Measurements from ENCODE around the gene RNU6-1. TPM values are rescaled to one million over a fixed set of nuclear protein-coding genes. Genes with fewer than 3 reads are reported as not detected.
A peak's percentile ranks its signal among the peaks of the same experiment; 100 is the strongest.

Gene RNU6-1
- total and polyA plus RNA-seq, 8 donors, result not detected

DNA sequence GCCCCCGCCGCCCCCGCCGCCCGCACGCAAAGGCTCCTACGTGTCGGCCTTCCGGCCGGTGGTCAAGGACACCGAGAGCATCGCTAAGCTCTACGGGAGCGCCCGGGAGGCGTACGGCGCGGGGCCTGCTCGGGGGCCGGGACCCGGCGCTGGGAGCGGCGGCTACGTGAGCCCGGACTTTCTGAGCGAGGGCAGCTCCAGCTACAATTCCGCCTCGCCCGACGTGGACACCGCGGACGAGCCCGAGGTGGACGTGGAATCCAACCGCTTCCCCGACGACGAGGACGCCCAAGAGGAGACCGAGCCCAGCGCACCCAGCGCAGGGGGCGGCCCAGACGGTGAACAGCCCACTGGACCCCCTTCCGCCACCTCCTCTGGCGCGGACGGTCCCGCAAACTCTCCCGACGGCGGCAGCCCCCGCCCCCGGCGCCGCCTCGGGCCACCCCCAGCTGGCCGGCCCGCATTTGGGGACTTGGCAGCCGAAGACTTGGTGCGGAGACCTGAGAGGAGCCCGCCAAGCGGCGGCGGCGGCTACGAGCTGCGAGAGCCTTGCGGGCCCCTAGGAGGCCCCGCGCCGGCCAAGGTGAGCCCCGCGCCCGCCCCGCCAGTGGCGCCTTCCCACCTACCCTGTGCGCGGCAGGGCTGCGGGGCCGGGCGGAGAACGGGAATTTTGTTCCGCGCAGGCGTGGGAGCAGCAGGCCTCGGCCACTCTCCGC, 12.1 kb downstream of the RNU6-1 start:
- DNase-seq (peak in 1 of 4 donors; percentile 73), ATAC-seq (no peak)
- Histone ChIP-seq H3K27ac (no peak overlapping the region), H3K4me3 (no peak overlapping the region), H3K4me1 (peaks cover 21 to 70% of the 10 kb centered on the region in 2 donors), H3K27me3 (peaks cover 99 to 100% of the 10 kb centered on the region in 2 donors), H3K9me3 (no peaks in the 10 kb centered on the region), H3K36me3 (no peaks in the 10 kb centered on the region)
- intact Hi-C loops (cut with DNase I), result no loop called here
- TF ChIP-seq, protein P1, sequence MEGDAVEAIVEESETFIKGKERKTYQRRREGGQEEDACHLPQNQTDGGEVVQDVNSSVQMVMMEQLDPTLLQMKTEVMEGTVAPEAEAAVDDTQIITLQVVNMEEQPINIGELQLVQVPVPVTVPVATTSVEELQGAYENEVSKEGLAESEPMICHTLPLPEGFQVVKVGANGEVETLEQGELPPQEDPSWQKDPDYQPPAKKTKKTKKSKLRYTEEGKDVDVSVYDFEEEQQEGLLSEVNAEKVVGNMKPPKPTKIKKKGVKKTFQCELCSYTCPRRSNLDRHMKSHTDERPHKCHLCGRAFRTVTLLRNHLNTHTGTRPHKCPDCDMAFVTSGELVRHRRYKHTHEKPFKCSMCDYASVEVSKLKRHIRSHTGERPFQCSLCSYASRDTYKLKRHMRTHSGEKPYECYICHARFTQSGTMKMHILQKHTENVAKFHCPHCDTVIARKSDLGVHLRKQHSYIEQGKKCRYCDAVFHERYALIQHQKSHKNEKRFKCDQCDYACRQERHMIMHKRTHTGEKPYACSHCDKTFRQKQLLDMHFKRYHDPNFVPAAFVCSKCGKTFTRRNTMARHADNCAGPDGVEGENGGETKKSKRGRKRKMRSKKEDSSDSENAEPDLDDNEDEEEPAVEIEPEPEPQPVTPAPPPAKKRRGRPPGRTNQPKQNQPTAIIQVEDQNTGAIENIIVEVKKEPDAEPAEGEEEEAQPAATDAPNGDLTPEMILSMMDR (IDR thresholded peaks at IDR 0.05), result no peak

DNA sequence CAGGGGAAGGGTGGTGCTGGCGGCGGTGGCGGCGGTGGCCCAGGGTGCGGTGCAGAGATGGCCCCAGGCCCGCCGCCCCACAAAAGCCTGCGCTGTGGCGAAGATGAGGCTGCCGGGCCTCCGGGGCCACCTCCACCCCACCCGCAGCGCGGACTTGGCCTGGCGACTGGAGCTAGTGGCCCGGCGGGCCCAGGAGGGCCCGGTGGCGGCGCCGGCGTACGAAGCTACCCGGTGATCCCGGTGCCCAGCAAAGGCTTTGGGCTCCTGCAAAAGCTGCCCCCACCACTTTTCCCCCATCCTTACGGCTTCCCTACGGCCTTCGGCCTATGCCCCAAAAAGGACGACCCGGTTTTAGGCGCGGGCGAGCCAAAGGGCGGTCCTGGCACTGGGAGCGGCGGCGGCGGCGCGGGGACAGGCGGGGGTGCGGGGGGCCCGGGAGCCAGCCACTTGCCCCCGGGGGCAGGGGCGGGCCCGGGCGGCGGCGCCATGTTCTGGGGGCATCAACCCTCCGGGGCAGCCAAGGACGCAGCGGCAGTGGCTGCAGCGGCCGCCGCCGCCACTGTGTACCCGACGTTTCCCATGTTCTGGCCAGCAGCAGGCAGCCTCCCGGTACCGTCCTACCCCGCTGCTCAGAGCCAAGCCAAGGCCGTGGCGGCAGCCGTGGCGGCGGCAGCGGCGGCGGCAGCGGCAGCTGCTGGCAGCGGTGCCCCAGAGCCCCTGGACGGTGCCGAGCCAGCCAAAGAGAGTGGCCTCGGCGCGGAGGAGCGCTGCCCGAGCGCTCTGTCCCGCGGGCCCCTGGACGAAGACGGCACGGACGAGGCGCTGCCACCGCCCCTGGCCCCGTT, 12.9 kb downstream of the RNU6-1 start:
- no peaks in the 10 kb centered on the region for H3K36me3 ChIP-seq
- H3K9me3 ChIP-seq, result no peaks in the 10 kb centered on the region
- intact Hi-C loops (cut with DNase I), result no loop called here
- TF ChIP-seq, protein P1 (IDR thresholded peaks at IDR 0.05), result no peak
- H3K4me3 ChIP-seq, result no peak overlapping the region
- H3K27me3 ChIP-seq, result peaks cover 99 to 100% of the 10 kb centered on the region in 2 donors
- H3K27ac ChIP-seq, result no peak overlapping the region
- DNase-seq (peak in 1 of 4 donors; percentile 68), ATAC-seq (no peak)
- H3K4me1 ChIP-seq, result peaks cover 21 to 68% of the 10 kb centered on the region in 2 donors

DNA sequence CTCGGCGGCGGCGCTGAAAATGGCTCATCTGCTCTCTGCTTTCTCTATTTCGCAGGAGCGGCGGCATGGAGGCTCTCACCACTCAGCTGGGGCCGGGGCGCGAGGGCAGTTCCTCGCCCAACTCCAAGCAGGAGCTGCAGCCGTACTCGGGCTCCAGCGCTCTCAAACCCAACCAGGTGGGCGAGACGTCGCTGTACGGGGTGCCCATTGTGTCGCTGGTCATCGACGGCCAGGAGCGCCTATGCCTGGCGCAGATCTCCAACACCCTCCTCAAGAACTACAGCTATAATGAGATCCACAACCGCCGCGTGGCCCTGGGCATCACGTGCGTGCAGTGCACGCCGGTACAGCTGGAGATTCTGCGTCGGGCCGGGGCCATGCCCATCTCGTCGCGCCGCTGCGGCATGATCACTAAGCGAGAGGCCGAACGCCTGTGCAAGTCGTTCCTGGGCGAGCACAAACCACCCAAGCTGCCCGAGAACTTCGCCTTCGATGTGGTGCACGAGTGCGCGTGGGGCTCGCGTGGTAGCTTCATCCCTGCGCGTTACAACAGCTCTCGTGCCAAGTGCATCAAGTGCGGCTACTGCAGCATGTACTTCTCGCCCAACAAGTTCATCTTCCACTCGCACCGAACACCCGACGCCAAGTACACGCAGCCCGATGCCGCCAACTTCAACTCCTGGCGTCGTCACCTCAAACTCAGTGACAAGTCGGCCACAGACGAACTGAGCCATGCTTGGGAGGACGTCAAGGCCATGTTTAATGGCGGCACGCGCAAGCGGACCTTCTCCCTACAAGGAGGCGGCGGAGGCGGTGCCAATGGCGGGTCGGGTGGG, 13.7 kb downstream of the RNU6-1 start:
- peaks cover 21 to 68% of the 10 kb centered on the region in 2 donors for H3K4me1 ChIP-seq
- TF ChIP-seq, protein P1 (IDR thresholded peaks at IDR 0.05), result no peak
- peak overlapping the region in 1 of 2 donors; percentile 28 for H3K4me3 ChIP-seq
- intact Hi-C loops (cut with DNase I), result no loop called here
- H3K9me3 ChIP-seq, result no peaks in the 10 kb centered on the region
- H3K27ac ChIP-seq, result no peak overlapping the region
- H3K27me3 ChIP-seq, result peaks cover 99 to 100% of the 10 kb centered on the region in 2 donors
- DNase-seq (peak in 1 of 4 donors; percentile 78), ATAC-seq (no peak)
- H3K36me3 ChIP-seq, result no peaks in the 10 kb centered on the region

DNA sequence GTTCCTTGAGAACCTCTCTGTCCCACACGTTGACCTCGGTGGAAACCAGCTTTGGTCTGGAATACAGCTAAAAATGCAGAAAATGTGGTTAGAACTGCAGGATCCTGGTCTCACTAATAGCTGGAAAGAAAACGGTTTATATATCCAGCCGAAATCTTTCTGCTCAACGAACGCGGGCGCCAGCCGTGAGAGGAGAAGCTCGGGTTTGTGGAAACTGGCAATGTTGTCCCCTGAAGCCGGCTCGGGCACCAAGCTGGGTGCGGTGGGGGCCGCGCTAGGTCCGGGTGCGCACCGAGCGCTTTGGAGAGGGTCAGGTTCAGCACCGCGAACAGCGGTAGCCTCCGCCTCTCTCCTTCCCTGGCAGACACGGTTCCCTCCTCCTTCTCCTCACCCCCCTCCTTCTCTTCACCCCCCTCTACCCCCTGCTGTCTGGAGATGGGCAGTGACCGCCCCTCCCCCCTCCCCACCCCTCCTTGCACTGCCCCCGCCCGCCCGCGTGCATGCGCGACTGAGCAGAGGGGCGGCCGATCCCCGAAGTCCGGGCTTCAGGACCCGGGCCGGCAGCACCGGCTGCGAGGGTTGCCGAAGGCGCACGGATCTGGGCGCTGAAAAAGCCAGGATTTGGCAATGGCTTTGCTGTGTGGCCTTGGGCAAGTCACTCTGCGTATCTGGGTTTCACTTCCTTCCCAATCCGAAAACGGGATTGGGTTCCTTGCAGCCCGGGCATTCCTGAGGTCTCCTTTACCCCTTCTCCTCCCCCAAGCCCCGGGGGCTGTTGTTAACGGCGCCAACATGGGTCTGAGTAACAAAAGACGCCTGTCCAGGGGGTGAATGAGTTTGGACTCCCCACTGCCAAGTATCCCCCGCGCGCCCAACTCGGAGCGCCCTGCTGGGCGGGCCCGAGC, 14.6 kb downstream of the RNU6-1 start, which contains the start of gene SKOR1:
Gene SKOR1 (plus strand): TSS at position 534 of the 905 bp plus-strand sequence. CDS start 94 bp downstream, at position 628.
- H3K27me3 ChIP-seq, result peaks cover 99 to 100% of the 10 kb centered on the region in 2 donors
- no peak within 1 kb of the TSS for H3K27ac ChIP-seq
- DNase-seq, result peak in 1 of 4 donors; percentile 74
- H3K36me3 ChIP-seq, result no peaks in the 10 kb centered on the region
- peak within 1 kb of the TSS in 1 of 2 donors; percentile 28 for H3K4me3 ChIP-seq
- H3K9me3 ChIP-seq, result no peaks in the 10 kb centered on the region
- ATAC-seq, result peak; percentile 49
- peaks cover 23 to 68% of the 10 kb centered on the region in 2 donors for H3K4me1 ChIP-seq
- intact Hi-C loops (cut with DNase I), result no loop called here
- TF ChIP-seq, protein P1 (IDR thresholded peaks at IDR 0.05), result no peak

Data from left lung (tissue), 10 donors.